Left ventricle myocardium inferior (tissue), 1 donor: Measurements from ENCODE around the gene ID4. TPM values are rescaled to one million over a fixed set of nuclear protein-coding genes. Genes with fewer than 3 reads are reported as not detected.
"Not testable (repeated sequence)": the region's sequence is repeated elsewhere in the genome, so short reads cannot be mapped to it uniquely, and the experiment has no call there.

Experiments
- DNase-seq: peaks from one replicate; pipeline ENCODE4 v3.0.0-alpha.2; 2020
- H3K27ac ChIP-seq: fragments of 200-600 bp; replicated peaks from 2 replicates; pipeline ENCODE4 v1.8.0; 2021
- H3K27me3 ChIP-seq: fragments of 200-600 bp; 2 replicates; pipeline ENCODE4 v1.8.0; 2021; ENCODE audit warnings: low read depth
- H3K36me3 ChIP-seq: fragments of 200-600 bp; 2 replicates; pipeline ENCODE4 v1.8.0; 2021
- H3K4me1 ChIP-seq: fragments of 200-600 bp; 2 replicates; pipeline ENCODE4 v1.8.0; 2021
- H3K4me3 ChIP-seq: fragments of 200-600 bp; 2 replicates; pipeline ENCODE4 v1.8.0; 2021; ENCODE audit warnings: mild to moderate bottlenecking, moderate library complexity
- H3K9me3 ChIP-seq: fragments of 200-600 bp; replicated peaks from 2 replicates; pipeline ENCODE4 v1.8.0; 2021
- CTCF ChIP-seq: fragments of 200-600 bp; IDR thresholded peaks from 2 replicates; pipeline ENCODE4 v1.8.0; 2021; ENCODE audit warnings: antibody characterized with exemption, mild to moderate bottlenecking, borderline replicate concordance
- intact Hi-C: fragments of 100-400 bp; cut with micrococcal nuclease; formaldehyde crosslinking; loops from one replicate; pipeline ENCODE4 v1.11.0; 2022
- total RNA-seq: library from RNA; stranded (reverse); fragmentation: NEBNext Ultra II Directional; extraction: Animal tissue kit (Norgen Biotek cat#: 25700); gene quantifications from one replicate; pipeline ENCODE4 v1.2.1, GENCODE V29; 2021
- donor health status: DM: no; HTN: yes; CAD: no; lungs with severe emphysema.

The ID4 gene
- total RNA-seq, 1 donor from 2014 or later, result 3.0 TPM

GRCh38 chr6:19852090-19852457 lies 14.9 kb downstream of the ID4 start:
- intact Hi-C loops, result no loop called here
- Histone ChIP-seq H3K27ac (no peak overlapping the region), H3K4me1 (peaks cover 6% of the 10 kb centered on the region), H3K36me3 (no peaks in the 10 kb centered on the region), H3K4me3 (no peak overlapping the region), H3K9me3 (no peaks in the 10 kb centered on the region), H3K27me3 (no peaks in the 10 kb centered on the region)
- TF ChIP-seq CTCF, result no peak
- DNase-seq, result no peak

DNA sequence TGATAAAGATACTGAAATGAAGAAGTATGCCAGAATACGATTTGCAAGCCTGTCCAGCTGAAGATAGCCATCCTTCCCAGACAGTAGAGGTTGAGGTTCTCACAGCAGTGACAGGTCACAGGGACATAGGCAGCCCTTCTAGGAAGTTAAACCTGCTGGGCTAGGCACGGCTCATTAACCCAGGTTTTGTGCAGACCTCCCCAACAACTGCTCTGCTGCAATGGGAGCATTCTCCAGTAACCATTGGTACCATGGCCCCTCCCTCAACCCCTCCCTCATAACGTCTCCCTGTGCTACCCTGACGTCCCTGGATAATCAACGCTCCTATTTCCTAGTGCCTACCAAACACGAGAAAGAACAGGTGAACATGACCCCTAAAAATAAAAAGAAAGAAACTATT lies 15.8 kb downstream of the ID4 start:
- intact Hi-C loops, result no loop called here
- Histone ChIP-seq H3K9me3 (no peaks in the 10 kb centered on the region), H3K4me3 (no peak overlapping the region), H3K27me3 (no peaks in the 10 kb centered on the region), H3K27ac (no peak overlapping the region), H3K4me1 (peaks cover 6% of the 10 kb centered on the region), H3K36me3 (no peaks in the 10 kb centered on the region)
- no peak for TF ChIP-seq CTCF
- no peak for DNase-seq

DNA sequence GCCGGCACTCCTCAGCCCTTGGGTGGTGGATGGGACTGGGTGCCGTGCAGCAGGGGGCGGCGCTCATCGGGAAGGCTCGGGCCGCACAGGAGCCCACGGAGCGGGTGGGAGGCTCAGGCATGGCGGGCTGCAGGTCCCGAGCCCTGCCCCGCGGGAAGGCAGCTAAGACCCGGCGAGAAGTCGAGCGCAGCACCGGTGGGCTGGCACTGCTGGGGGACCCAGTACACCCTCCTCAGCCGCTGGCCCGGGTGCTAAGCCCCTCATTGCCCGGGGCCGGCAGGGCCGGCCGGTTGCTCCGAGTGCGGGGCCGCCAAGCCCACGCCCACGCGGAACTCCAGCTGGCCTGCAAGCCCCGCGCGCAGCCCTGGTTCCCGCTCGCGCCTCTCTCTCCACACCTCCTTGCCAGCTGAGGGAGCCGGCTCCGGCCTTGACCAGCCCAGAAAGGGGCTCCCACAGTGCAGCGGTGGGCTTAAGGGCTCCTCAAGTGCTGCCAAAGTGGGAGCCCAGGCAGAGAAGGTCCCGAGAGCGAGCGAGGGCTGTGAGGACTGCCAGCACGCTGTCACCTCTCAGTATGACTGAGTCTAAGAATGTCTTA lies 17.3 kb downstream of the ID4 start:
- H3K36me3 ChIP-seq, DNase-seq, H3K4me3 ChIP-seq, intact Hi-C loops, H3K4me1 ChIP-seq, H3K27me3 ChIP-seq, H3K27ac ChIP-seq, H3K9me3 ChIP-seq: not testable (repeated sequence)

GRCh38 chr6:19855536-19855935 lies 18.4 kb downstream of the ID4 start:
- H3K9me3 ChIP-seq, result no peaks in the 10 kb centered on the region
- H3K27ac ChIP-seq, result no peak overlapping the region
- no peak for TF ChIP-seq CTCF
- no peak overlapping the region for H3K4me3 ChIP-seq
- intact Hi-C loops, result no loop called here
- no peaks in the 10 kb centered on the region for H3K36me3 ChIP-seq
- no peak for DNase-seq
- peaks cover 6% of the 10 kb centered on the region for H3K4me1 ChIP-seq
- H3K27me3 ChIP-seq, result peaks cover 16% of the 10 kb centered on the region

DNA sequence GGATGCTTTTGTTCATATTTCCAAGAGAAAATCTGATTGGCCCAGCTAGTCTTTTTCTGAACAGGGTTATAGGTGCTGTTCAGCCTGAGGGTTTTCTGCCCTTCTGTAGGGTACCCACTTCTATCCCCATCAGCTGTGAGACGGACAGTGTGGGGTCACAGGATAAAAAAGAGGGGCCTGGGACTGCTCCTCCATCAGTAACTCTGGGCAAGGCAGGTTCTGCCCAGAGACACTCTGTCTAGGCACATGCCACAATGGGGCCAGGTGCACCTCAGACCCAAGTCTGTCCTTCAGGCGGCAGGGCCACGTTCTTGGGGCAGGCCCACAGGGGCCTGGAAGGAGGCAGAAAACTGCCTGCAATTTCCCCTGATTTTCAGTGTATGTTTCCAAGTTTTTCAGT lies 20.0 kb downstream of the ID4 start:
- H3K4me3 ChIP-seq, result no peak overlapping the region

GRCh38 chr6:19857703-19858102 lies 20.5 kb downstream of the ID4 start:
- H3K27me3 ChIP-seq, result peaks cover 22% of the 10 kb centered on the region
- no peaks in the 10 kb centered on the region for H3K4me1 ChIP-seq
- no peak for TF ChIP-seq CTCF
- H3K27ac ChIP-seq, result no peak overlapping the region
- H3K9me3 ChIP-seq, result no peaks in the 10 kb centered on the region
- DNase-seq, result no peak
- intact Hi-C loops, result no loop called here
- H3K4me3 ChIP-seq, result no peak overlapping the region
- H3K36me3 ChIP-seq, result no peaks in the 10 kb centered on the region

More for the DNA sequence above, 20.0 kb downstream of the ID4 start:
- intact Hi-C loops, result no loop called here
- H3K4me1 ChIP-seq, result no peaks in the 10 kb centered on the region
- no peak for DNase-seq
- no peak for TF ChIP-seq CTCF
- no peak overlapping the region for H3K27ac ChIP-seq
- no peaks in the 10 kb centered on the region for H3K9me3 ChIP-seq
- H3K27me3 ChIP-seq, result peaks cover 22% of the 10 kb centered on the region
- H3K36me3 ChIP-seq, result no peaks in the 10 kb centered on the region
